Amniotic epithelial cell (primary cell): ENCODE measurements around the gene HSP90B1.
A peak's percentile ranks its signal among the peaks of the same experiment; 100 is the strongest.

Source experiments
- DNase-seq: peaks from one replicate; pipeline ENCODE4 v3.0.0-alpha.2; 2010; ENCODE audit warnings: low read depth

The HSP90B1 gene

GRCh38 chr12:103930034-103930786 lies at the start of gene HSP90B1:
Gene HSP90B1, plus strand, starts transcription at chr12:103930410. Its CDS starts 106 bp downstream, at chr12:103930516.
- peak; percentile 100 for DNase-seq

DNA sequence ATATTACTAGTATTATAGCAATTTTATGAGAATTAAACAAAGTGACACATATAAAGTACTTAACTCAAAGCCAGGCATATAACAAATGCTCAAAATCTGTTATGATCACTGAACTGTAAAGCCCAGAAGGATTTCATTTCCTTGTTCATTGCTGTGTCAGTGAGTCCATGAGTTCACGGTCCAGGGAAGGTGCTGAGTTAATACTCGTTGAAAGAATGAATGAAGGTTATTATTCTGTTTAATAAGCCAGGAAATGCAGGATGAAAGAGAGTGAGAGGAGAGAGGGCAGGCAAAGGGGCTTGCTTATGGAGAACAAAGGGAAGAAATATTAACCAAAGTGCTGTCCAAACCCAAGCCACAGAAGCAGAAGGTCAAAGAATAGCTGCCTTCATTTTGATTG lies 48.9 kb upstream of the HSP90B1 start:
- DNase-seq = no peak

DNA sequence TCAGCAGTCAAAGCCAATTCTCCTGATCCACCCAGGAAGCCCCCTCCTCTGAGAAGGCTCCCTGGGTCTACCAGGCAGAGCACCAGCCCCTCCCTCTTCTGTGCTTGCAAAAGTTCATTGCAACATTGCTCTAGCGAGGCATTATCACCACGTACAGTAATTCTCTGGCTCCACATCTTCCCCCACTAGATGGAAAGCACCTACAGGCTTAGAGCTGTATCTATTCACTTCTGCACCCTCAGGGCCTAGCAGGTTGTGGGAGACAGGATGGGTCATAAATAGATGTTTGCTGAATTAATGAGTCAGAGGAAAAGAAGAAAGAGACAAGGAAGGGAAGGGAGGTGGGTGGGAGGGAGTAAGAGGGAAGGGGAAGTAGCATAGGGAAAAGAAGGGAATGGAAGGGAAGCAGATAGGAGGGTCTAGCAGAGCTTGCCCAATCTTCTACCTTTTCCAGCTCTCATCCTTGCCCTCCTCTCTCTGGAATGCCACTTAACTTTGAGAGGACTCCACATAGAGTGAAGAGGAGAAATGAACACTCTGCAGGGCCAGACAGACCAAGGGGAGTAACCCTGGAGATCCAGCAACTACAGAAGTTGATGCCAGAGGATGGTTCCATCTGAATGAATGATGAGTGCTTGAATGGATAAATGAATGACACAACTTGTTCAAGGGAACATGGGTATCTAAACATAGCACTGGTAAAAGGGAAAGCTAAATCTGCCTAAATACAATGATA lies 47.2 kb upstream of the HSP90B1 start:
- peak; percentile 52 for DNase-seq

DNA sequence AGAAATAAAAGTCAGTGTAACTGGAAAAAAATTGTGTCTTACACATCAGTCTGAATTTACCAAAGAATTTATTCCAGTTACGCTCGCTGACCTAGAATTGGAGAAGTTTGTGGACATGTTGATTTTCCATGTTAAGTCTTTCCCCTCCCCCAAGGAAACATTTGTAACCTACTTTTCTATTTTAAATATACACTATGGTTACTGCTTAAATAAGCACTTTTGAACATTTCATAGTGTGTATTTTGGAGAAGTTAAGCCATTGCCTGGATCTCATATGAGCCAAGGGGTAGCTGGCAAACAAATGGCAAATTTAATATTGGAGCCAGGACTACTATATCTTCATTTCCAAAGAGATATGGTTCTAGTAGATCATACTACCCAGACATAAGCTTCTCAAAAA lies 46.3 kb upstream of the HSP90B1 start:
- DNase-seq = no peak

DNA sequence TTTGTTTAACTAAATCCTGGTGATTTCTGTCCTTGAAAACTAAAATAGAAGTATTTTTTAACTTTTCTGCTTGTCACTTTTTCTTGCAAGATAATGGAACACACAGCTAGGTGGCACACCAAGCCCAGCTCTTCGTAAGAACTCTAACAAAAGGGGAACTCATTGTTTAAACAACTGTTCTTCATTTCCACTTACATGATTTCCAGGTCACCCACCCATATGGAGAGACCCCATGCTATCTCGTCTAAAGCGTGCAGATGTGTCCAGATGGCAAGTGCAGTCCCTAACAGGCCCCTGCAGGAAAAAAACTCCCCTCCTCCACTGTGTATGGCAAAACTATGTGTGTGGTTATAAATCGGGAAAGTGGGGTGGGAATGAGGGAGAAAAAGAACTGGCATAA lies 45.9 kb upstream of the HSP90B1 start:
- DNase-seq = peak; percentile 58

GRCh38 chr12:103886195-103886797 lies 43.9 kb upstream of the HSP90B1 start:
- no peak for DNase-seq

DNA sequence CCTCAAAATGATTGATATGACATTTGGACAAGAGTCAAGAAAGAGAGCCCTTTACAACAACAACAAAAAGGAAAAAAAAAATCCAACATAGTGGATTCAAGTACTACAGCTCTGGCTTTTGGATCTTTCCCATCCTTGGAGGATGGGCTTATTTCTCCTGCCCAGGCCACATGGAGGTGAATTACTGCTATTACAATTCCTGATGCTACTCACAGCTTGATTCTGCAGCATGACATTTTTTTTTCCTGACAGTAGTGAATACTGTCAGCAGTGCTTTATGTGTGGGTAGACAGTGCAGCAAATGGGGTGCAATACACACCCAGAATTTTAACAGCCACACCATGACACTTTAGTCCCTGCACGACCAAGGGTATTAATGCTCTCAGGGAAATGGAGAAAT lies 42.5 kb upstream of the HSP90B1 start:
- no peak for DNase-seq

- DNase-seq = no peak
These were observed 32.9 kb upstream of the HSP90B1 start for GRCh38 chr12:103897316-103897715.

- no peak for DNase-seq
These were observed 28.6 kb upstream of the HSP90B1 start for GRCh38 chr12:103901518-103902173.

DNA sequence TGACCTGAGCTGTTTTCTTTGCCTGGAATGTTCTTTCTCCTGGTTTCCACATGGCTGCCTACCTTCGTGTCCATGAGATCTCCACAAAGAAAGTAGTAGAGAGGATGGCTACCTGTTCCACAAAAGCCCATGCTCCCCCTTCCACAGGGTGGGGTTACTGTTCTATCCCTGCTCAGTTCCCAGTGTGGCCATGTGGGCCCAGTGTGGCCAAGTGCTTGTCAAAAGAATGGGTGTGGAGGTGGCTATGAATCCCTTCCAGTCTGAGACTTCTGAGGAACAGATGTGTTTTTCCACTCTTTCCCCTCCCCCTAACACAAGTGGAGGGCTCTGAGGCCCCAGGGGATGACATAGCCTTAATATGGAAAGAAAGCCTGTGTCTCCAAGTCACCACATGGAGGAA lies 26.2 kb upstream of the HSP90B1 start:
- no peak for DNase-seq

DNA sequence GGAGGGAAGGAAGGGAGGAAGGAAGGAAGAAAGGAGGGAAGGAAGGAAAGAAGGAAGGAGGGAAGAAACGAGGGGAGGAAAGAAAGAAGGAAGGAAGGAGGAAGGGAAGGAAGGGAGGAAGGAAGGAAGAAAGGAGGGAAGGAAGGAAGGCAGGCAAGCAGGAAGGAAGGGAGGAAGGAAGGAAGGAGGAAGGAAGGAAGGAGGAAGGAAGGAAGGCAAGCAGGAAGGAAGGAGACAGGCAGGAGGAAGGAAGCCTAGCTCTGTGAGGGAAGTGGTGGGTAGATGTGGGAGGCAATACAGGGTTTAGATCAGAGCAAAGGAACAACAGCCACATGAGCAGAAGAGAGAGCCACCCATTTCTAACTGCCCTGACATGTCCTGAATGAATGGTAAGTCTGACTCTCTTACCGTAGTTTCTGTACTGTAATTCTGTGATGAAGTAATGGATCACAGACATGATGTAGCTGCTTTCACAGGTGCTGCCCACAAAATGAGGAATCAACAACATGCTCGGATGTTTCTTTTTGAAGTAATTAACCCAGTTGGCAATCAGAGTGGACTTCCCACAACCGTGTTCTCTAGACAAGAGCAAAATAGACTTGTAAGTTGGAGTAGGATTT lies 24.4 kb upstream of the HSP90B1 start:
- no peak for DNase-seq

GRCh38 chr12:103908246-103908541 lies 22.0 kb upstream of the HSP90B1 start:
- no peak for DNase-seq

GRCh38 chr12:103908877-103909276 lies 21.3 kb upstream of the HSP90B1 start:
- peak; percentile 31 for DNase-seq

DNA sequence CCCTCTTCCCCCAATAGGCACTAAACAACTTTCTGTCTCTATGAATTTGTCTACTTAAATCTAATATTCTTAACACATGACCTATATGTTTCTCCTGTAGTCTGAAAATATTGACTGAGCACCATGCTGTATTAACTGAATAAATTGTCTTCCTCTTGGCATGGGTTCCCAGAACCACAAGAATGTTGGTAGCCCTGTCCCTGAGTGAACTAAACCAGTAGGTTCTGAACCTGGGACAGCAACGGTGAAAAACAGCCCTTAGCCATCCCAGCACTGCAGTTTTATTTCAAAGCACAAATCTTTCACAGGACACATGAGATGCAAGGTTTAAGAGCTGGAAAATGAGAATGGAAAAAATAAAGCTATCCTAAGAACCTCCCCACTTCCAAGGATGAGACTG lies 20.4 kb upstream of the HSP90B1 start:
- DNase-seq = peak; percentile 18

GRCh38 chr12:103912069-103912468 lies 18.1 kb upstream of the HSP90B1 start:
- no peak for DNase-seq

DNA sequence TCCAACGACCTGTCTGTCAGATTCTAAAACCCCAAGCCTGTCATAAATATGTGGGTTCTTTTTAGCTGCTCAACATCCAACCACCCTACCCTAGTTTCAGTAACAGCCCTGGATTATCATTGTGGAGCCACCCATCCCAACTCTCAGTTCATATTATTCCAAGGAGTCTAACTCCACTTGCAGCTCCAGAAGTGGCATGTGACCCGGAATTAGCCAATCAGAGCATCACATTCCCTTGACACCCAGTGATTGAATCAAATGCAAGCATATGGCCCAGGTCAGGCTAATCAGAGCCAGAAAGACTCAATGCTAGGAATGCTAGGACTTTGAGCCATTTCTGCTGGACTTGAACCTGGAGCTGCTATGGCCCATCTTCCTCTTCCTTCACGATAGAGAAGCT lies 17.1 kb upstream of the HSP90B1 start:
- no peak for DNase-seq

GRCh38 chr12:103915306-103915705 lies 14.9 kb upstream of the HSP90B1 start:
- no peak for DNase-seq

DNA sequence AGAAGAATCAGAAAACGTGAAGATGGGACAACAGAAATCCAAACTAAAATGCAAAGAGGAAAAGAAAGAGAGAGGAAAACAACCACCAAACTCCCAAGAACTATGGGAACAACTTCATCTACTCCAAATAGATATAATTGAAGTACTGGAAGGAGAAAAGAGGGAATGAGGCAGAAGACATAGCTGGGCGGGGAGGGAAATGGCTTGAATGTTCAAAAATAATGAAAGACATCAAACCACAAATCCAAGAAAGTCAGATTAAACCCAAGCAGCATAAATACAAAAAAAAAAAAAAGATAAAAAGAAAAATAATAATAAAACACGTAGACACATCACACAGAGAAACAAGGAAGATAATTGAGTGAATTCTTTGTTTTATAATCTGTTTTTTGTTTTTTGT lies 12.3 kb upstream of the HSP90B1 start:
- DNase-seq = no peak

DNA sequence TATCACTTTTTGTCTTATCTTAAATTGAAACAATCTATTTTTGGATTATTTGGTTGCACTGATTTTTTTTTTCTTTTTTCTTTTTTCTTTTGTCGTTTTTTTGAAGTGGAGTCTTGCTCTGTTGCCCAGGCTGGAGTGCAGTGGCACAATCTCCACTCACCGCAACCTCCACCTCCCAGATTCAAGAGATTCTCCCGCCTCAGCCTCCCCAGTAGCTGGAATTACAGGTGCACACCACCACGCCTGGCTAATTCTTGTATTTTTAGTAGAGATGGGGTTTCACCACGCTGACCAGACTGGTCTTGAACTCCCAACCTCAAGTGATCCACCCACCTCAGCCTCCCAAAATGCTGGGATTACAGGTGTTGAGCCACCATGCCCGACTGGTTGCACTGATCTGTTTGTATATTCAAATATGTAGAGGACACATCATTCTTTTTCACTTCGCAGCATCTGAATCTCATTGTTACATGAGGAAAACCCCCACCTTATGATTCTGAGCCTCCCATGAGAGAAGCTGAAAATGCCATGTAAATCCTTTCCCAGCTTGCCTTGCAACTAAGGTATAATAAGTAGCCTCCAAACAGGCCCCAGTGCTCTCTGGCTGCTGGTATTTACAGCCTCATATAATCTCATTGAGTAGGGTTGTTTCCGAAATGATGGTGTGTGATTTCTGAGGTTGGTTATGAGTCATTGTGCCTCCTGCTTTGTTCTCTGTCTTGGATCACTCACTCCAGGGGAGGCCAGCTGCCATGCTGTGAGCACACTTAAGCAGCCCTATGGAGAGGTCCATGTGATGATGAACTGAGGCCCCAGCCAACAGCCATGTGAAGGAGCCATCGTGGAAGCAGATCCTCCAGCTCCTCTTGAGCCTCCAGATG lies 5.2 kb upstream of the HSP90B1 start:
- peak; percentile 89 for DNase-seq

DNA sequence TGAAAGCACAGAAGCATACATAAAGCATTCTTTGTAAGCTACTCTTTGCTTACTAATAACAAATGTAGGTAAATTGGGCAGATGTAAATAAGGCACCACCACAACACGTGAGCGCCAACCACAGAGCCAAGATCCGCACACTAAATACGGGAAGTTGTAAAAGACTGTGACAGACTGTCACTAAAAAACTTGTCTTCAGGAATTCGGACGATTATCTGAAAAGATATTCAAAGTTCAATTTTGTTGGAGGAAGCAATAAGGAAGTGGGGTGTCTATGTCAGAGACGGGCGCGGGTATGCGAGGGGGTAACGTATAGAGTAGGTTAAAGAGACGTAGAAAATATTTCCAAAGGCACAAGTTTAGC lies 1.5 kb upstream of the HSP90B1 start:
- no peak for DNase-seq

DNA sequence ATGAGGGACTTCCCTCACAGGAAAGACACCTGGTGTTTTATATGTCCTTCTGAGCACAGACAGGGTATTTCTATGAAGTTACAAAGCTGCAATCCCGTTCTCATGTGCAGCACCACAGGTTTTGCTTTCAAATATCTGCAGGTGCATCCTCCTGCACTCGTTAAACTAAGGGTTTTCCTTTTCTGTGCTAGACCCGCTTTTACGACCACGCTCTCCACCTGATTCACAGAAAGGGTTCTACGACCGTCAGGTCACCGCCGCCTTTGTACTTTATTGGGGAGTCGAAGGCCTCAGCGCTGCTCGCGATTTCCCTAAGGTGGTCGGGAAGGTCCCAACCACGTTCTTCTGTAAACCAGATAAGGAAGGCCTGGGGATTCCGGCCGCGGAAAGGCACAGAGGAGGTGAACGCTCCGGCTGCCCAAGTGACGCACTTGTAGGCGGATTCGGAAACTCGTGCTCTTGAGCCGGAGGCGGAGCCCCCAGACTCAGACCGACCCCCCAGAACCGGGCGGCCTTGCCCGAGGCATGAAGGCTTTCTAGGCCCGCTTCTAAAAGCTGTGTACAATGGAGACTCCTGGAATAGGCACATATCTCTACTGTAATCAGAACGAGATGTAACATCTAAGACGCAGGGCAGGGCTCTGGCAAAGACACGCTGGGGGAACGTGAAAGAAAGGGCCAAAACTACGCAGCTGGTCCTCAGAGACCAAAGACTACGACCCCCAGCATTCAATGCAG lies 995 bp upstream of the HSP90B1 start:
- DNase-seq = peak; percentile 91
